Activated CD4-positive, alpha-beta T cell treated with anti-CD3 and anti-CD28 coated beads, Interleukin-2, amount 10 ng/mL, durations not matched to agents 7 days and 5 days (primary cell): ENCODE measurements around the gene PLP1. TPM values are rescaled to one million over a fixed set of nuclear protein-coding genes. Genes with fewer than 3 reads are reported as not detected.
"Not testable (repeated sequence)": the region's sequence is repeated elsewhere in the genome, so short reads cannot be mapped to it uniquely, and the experiment has no call there.

Source experiments
- CTCF ChIA-PET: fragments of 350-600 bp; sonication (Branson Sonifier 250); formaldehyde crosslinking; loops from one replicate; lab custom pipeline; 2021; ENCODE audit warnings: antibody characterized with exemption; lab: Charles Lee
- POLR2A ChIA-PET: fragments of 350-600 bp; sonication (Branson Sonifier 250); formaldehyde crosslinking; loops from one replicate; lab custom pipeline; 2021; ENCODE audit warnings: antibody characterized with exemption; lab: Charles Lee
- DNase-seq: peaks from one replicate; pipeline ENCODE4 v3.0.0-alpha.2; 2020
- H3K27ac Mint-ChIP-seq: one replicate; pipeline ENCODE4 v1.8.0; 2021; ENCODE audit warnings: mild to moderate bottlenecking, moderate library complexity, mixed read lengths
- H3K27me3 Mint-ChIP-seq: one replicate; pipeline ENCODE4 v1.8.0; 2021; ENCODE audit warnings: mixed read lengths
- H3K36me3 Mint-ChIP-seq: one replicate; pipeline ENCODE4 v1.8.0; 2021; ENCODE audit warnings: low read depth, mixed read lengths
- H3K4me1 Mint-ChIP-seq: one replicate; pipeline ENCODE4 v1.8.0; 2021; ENCODE audit warnings: mixed read lengths
- H3K4me3 Mint-ChIP-seq: one replicate; pipeline ENCODE4 v1.8.0; 2021; ENCODE audit warnings: mild to moderate bottlenecking, moderate library complexity, mixed read lengths
- H3K9me3 Mint-ChIP-seq: one replicate; pipeline ENCODE4 v1.8.0; 2021; ENCODE audit warnings: mixed read lengths
- total RNA-seq, 2 experiments: library from RNA; stranded (reverse); gene quantifications; one replicate each; pipeline ENCODE4 v1.2.3, GENCODE V29; 2021

PLP1 gene
- total RNA-seq, 2 experiments from 2014 or later = not detected

GRCh38 chrX:103789004-103789403 lies 12.4 kb downstream of the PLP1 start:
- Mint-ChIP-seq H3K4me3 (no peak overlapping the region), H3K36me3 (no peaks in the 10 kb centered on the region), H3K9me3 (no peaks in the 10 kb centered on the region), H3K27me3 (peaks cover 9% of the 10 kb centered on the region), H3K27ac (no peak overlapping the region), H3K4me1 (no peaks in the 10 kb centered on the region)
- no peak for DNase-seq
- ChIA-PET CTCF (no interaction called here), POLR2A (no interaction called here)

GRCh38 chrX:103791228-103791627 lies 14.6 kb downstream of the PLP1 start:
- no peak for DNase-seq
- H3K27ac Mint-ChIP-seq = no peak overlapping the region
- H3K4me3 Mint-ChIP-seq = no peak overlapping the region
- no peaks in the 10 kb centered on the region for H3K9me3 Mint-ChIP-seq
- CTCF ChIA-PET = no interaction called here
- H3K4me1 Mint-ChIP-seq = no peaks in the 10 kb centered on the region
- no peaks in the 10 kb centered on the region for H3K36me3 Mint-ChIP-seq
- peaks cover 9% of the 10 kb centered on the region for H3K27me3 Mint-ChIP-seq
- POLR2A ChIA-PET = interaction anchor here (0.7 kb wide), 1 partner anchor 10 kb away, joined by 4 read pairs; no protein-coding TSS in a partner anchor

GRCh38 chrX:103791826-103792485 lies 15.3 kb downstream of the PLP1 start:
- no peaks in the 10 kb centered on the region for H3K9me3 Mint-ChIP-seq
- no peak overlapping the region for H3K4me3 Mint-ChIP-seq
- ChIA-PET CTCF (no interaction called here), POLR2A (interaction anchor here (0.7 kb wide), 1 partner anchor 9 kb away, joined by 4 read pairs; no protein-coding TSS in a partner anchor)
- DNase-seq = no peak
- peaks cover 9% of the 10 kb centered on the region for H3K27me3 Mint-ChIP-seq
- H3K36me3 Mint-ChIP-seq = no peaks in the 10 kb centered on the region
- H3K4me1 Mint-ChIP-seq = no peaks in the 10 kb centered on the region
- no peak overlapping the region for H3K27ac Mint-ChIP-seq

- Mint-ChIP-seq H3K36me3 (no peaks in the 10 kb centered on the region), H3K27ac (no peak overlapping the region), H3K27me3 (peaks cover 9% of the 10 kb centered on the region), H3K4me3 (no peak overlapping the region), H3K9me3 (no peaks in the 10 kb centered on the region), H3K4me1 (no peaks in the 10 kb centered on the region)
- no peak for DNase-seq
- POLR2A ChIA-PET = no interaction called here
- CTCF ChIA-PET = no interaction called here
These were observed 16.4 kb downstream of the PLP1 start for GRCh38 chrX:103792916-103793544.

- Mint-ChIP-seq H3K4me3 (no peak overlapping the region), H3K36me3 (no peaks in the 10 kb centered on the region), H3K4me1 (no peaks in the 10 kb centered on the region), H3K27me3 (peaks cover 9% of the 10 kb centered on the region), H3K9me3 (no peaks in the 10 kb centered on the region), H3K27ac (no peak overlapping the region)
- ChIA-PET CTCF (interaction anchor here (0.5 kb wide), 1 partner anchor 9 kb away, joined by 3 read pairs; no protein-coding TSS in a partner anchor), POLR2A (no interaction called here)
- DNase-seq = no peak
These were observed 16.9 kb downstream of the PLP1 start for GRCh38 chrX:103793545-103793940.

- no peak overlapping the region for H3K27ac Mint-ChIP-seq
- H3K9me3 Mint-ChIP-seq = no peaks in the 10 kb centered on the region
- H3K4me1 Mint-ChIP-seq = no peaks in the 10 kb centered on the region
- DNase-seq = no peak
- POLR2A ChIA-PET = no interaction called here
- H3K36me3 Mint-ChIP-seq = no peaks in the 10 kb centered on the region
- H3K27me3 Mint-ChIP-seq = peaks cover 7% of the 10 kb centered on the region
- H3K4me3 Mint-ChIP-seq = no peak overlapping the region
- CTCF ChIA-PET = interaction anchor here (0.5 kb wide), 1 partner anchor 10 kb away, joined by 3 read pairs; no protein-coding TSS in a partner anchor
These were observed 17.5 kb downstream of the PLP1 start for GRCh38 chrX:103794119-103794518.

GRCh38 chrX:103797691-103798090 lies 21.1 kb downstream of the PLP1 start:
- POLR2A ChIA-PET = no interaction called here

GRCh38 chrX:103800318-103800717 lies 23.7 kb downstream of the PLP1 start:
- ChIA-PET CTCF (no interaction called here), POLR2A (interaction anchor here (1.1 kb wide), 1 partner anchor 8 kb away, joined by 3 read pairs; no protein-coding TSS in a partner anchor)
- Mint-ChIP-seq H3K36me3 (no peaks in the 10 kb centered on the region), H3K9me3 (no peaks in the 10 kb centered on the region), H3K4me3 (no peak overlapping the region), H3K27me3 (no peaks in the 10 kb centered on the region), H3K27ac (no peak overlapping the region), H3K4me1 (peaks cover 10% of the 10 kb centered on the region)
- DNase-seq = no peak

More at GRCh38 chrX:103797691-103798090, 21.1 kb downstream of the PLP1 start:
- peaks cover 10% of the 10 kb centered on the region for H3K4me1 Mint-ChIP-seq
- no peaks in the 10 kb centered on the region for H3K9me3 Mint-ChIP-seq
- no peak for DNase-seq
- CTCF ChIA-PET = no interaction called here
- H3K4me3 Mint-ChIP-seq = no peak overlapping the region
- H3K27ac Mint-ChIP-seq = no peak overlapping the region
- H3K36me3 Mint-ChIP-seq = no peaks in the 10 kb centered on the region
- H3K27me3 Mint-ChIP-seq = peaks cover 5% of the 10 kb centered on the region

- Mint-ChIP-seq H3K4me3 (no peak overlapping the region), H3K9me3 (no peaks in the 10 kb centered on the region), H3K36me3 (no peaks in the 10 kb centered on the region), H3K4me1 (peaks cover 6% of the 10 kb centered on the region), H3K27ac (no peak overlapping the region), H3K27me3 (no peaks in the 10 kb centered on the region)
- CTCF ChIA-PET = no interaction called here
- no peak for DNase-seq
- POLR2A ChIA-PET = no interaction called here
These were observed 29.2 kb downstream of the PLP1 start for GRCh38 chrX:103805860-103806259.

- Mint-ChIP-seq H3K27me3 (no peaks in the 10 kb centered on the region), H3K4me1 (peaks cover 4% of the 10 kb centered on the region), H3K9me3 (no peaks in the 10 kb centered on the region), H3K36me3 (no peaks in the 10 kb centered on the region), H3K27ac (no peak overlapping the region), H3K4me3 (no peak overlapping the region)
- no peak for DNase-seq
- ChIA-PET POLR2A (no interaction called here), CTCF (no interaction called here)
These were observed 30.3 kb downstream of the PLP1 start for GRCh38 chrX:103806862-103807474.

GRCh38 chrX:103811858-103812257 lies 35.2 kb downstream of the PLP1 start:
- H3K4me3 Mint-ChIP-seq = no peak overlapping the region
- peaks cover 4% of the 10 kb centered on the region for H3K4me1 Mint-ChIP-seq
- ChIA-PET POLR2A (no interaction called here), CTCF (no interaction called here)
- H3K27me3 Mint-ChIP-seq = peaks cover 18% of the 10 kb centered on the region
- H3K27ac Mint-ChIP-seq = no peak overlapping the region
- DNase-seq = no peak
- H3K36me3 Mint-ChIP-seq = no peaks in the 10 kb centered on the region
- no peaks in the 10 kb centered on the region for H3K9me3 Mint-ChIP-seq

- peaks cover 18% of the 10 kb centered on the region for H3K27me3 Mint-ChIP-seq
- H3K9me3 Mint-ChIP-seq, DNase-seq, H3K4me3 Mint-ChIP-seq, H3K27ac Mint-ChIP-seq, CTCF ChIA-PET, H3K36me3 Mint-ChIP-seq, H3K4me1 Mint-ChIP-seq, POLR2A ChIA-PET: not testable (repeated sequence)
These were observed 40.5 kb downstream of the PLP1 start for GRCh38 chrX:103817101-103817500.

GRCh38 chrX:103817502-103817901 lies 40.9 kb downstream of the PLP1 start:
- DNase-seq = peak; percentile 47
- H3K27me3 Mint-ChIP-seq = peaks cover 18% of the 10 kb centered on the region
- H3K4me3 Mint-ChIP-seq = no peak overlapping the region
- H3K36me3 Mint-ChIP-seq = no peaks in the 10 kb centered on the region
- CTCF ChIA-PET = no interaction called here
- POLR2A ChIA-PET = no interaction called here
- no peak overlapping the region for H3K27ac Mint-ChIP-seq
- H3K9me3 Mint-ChIP-seq = no peaks in the 10 kb centered on the region
- H3K4me1 Mint-ChIP-seq = no peaks in the 10 kb centered on the region
